DOHH2 (cell line): ENCODE results near the gene UCN3.

Experiments
- EZH2phosphoT487 ChIP-seq: fragments of 200-600 bp; sonication (generic); IDR thresholded peaks from 2 replicates; pipeline ENCODE4 v1.6.1; 2017; ENCODE audit warnings: borderline replicate concordance, mild to moderate bottlenecking, antibody characterized with exemption, low read length, moderate library complexity, mixed read lengths
- TF ChIP-seq, protein P1 (sequence below): fragments of 200-600 bp; sonication (generic); IDR thresholded peaks from one replicate; pipeline ENCODE4 v1.5.1; 2014; ENCODE audit warnings: antibody characterized with exemption, mild to moderate bottlenecking, low read depth, low read length; ENCODE audit not compliant: poor library complexity, severe bottlenecking

DNA sequence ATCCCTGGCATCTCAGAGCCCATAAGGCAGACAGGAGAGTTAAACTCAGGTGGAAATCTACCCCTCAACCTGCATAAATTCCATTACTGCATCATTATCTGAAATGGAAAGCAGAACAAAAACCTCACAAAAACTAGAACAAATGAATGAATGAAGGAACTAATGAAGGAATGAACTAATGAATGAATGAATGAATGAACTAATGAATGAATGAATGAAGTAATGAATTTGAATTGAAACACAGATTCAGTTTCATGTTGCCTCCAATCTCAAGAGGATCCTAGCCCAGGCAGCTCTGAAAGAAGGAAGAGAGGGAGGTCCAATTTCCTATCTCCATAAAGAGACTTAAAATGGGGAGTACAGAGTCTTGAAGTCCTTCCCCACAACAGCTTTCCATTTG is 1.9 kb upstream of the UCN3 start:
- TF ChIP-seq, protein P1, sequence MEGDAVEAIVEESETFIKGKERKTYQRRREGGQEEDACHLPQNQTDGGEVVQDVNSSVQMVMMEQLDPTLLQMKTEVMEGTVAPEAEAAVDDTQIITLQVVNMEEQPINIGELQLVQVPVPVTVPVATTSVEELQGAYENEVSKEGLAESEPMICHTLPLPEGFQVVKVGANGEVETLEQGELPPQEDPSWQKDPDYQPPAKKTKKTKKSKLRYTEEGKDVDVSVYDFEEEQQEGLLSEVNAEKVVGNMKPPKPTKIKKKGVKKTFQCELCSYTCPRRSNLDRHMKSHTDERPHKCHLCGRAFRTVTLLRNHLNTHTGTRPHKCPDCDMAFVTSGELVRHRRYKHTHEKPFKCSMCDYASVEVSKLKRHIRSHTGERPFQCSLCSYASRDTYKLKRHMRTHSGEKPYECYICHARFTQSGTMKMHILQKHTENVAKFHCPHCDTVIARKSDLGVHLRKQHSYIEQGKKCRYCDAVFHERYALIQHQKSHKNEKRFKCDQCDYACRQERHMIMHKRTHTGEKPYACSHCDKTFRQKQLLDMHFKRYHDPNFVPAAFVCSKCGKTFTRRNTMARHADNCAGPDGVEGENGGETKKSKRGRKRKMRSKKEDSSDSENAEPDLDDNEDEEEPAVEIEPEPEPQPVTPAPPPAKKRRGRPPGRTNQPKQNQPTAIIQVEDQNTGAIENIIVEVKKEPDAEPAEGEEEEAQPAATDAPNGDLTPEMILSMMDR, result no peak
- TF ChIP-seq EZH2phosphoT487, result no peak
